CD4-positive, alpha-beta T cell treated with Interleukin-21 for 1 hour (primary cell): ENCODE data around the gene OR51S1.
"Not testable (repeated sequence)": the region's sequence is repeated elsewhere in the genome, so short reads cannot be mapped to it uniquely, and the experiment has no call there.

Source experiments
- DNase-seq: peaks from one replicate; pipeline ENCODE4 v3.0.0-alpha.2; 2020

The OR51S1 gene

GRCh38 chr11:4848908-4849532 is at the start of gene OR51S1:
OR51S1 (minus strand) TSS chr11:4849208; CDS start chr11:4849208, 0 bp downstream.
- DNase-seq: no peak

- DNase-seq: no peak
Measured at GRCh38 chr11:4891996-4892640, 43.1 kb upstream of the OR51S1 start.

- no peak for DNase-seq
Measured at GRCh38 chr11:4890279-4890678, 41.3 kb upstream of the OR51S1 start.

GRCh38 chr11:4887591-4887990 is 38.6 kb upstream of the OR51S1 start:
- no peak for DNase-seq

GRCh38 chr11:4886186-4886585 is 37.2 kb upstream of the OR51S1 start:
- no peak for DNase-seq

DNA sequence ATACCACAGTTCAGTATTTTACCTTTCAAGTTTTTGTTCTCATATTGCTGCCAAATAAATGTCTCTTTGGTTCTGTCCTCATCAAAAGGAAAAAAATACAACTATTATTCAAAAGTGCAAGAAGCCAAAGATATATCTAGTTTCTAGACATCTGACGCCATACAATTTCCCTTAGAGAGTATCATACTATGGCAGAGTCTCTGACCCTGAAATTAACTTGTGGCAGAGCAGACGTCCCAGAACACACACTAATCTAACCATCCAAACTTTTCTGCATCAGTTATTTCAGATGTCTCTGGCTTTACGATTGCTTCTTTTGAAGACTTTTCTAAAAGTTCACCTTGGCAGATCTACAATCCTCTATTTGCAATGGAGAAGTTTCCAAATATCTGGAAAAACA is 35.4 kb upstream of the OR51S1 start:
- no peak for DNase-seq

GRCh38 chr11:4882543-4882942 is 33.5 kb upstream of the OR51S1 start:
- no peak for DNase-seq

DNA sequence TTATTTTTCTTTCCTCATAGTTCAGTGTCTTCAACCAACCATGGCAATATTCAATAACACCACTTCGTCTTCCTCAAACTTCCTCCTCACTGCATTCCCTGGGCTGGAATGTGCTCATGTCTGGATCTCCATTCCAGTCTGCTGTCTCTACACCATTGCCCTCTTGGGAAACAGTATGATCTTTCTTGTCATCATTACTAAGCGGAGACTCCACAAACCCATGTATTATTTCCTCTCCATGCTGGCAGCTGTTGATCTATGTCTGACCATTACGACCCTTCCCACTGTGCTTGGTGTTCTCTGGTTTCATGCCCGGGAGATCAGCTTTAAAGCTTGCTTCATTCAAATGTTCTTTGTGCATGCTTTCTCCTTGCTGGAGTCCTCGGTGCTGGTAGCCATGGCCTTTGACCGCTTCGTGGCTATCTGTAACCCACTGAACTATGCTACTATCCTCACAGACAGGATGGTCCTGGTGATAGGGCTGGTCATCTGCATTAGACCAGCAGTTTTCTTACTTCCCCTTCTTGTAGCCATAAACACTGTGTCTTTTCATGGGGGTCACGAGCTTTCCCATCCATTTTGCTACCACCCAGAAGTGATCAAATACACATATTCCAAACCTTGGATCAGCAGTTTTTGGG is 33.0 kb upstream of the OR51S1 start, which contains the start of gene OR51T1:
Gene OR51T1, plus strand, starts transcription at position 41 of the 641 bp plus-strand sequence. Its CDS starts 0 bp downstream, at position 41.
- DNase-seq: no peak

DNA sequence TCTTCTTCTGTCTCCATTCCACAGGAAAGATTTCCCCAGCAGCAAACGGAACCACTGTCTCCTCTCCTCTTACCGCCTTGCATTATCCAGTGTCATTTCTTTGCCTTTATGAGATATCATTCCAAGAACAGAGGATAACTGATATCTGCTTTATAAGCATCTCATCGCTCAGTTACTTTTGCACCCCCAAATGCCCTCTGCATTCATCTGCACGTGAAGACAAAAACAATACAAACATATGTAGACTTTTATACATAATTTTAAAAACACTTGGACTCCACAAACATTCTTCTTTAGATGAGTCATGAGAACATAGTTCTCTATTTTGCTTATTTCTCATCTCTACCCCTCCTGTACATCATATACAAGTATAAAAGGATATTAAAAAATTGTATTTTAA is 32.2 kb upstream of the OR51S1 start:
- no peak for DNase-seq

- DNase-seq: no peak
Measured at GRCh38 chr11:4865855-4866254, 16.8 kb upstream of the OR51S1 start.

GRCh38 chr11:4863876-4864275 is 14.9 kb upstream of the OR51S1 start:
- no peak for DNase-seq

DNA sequence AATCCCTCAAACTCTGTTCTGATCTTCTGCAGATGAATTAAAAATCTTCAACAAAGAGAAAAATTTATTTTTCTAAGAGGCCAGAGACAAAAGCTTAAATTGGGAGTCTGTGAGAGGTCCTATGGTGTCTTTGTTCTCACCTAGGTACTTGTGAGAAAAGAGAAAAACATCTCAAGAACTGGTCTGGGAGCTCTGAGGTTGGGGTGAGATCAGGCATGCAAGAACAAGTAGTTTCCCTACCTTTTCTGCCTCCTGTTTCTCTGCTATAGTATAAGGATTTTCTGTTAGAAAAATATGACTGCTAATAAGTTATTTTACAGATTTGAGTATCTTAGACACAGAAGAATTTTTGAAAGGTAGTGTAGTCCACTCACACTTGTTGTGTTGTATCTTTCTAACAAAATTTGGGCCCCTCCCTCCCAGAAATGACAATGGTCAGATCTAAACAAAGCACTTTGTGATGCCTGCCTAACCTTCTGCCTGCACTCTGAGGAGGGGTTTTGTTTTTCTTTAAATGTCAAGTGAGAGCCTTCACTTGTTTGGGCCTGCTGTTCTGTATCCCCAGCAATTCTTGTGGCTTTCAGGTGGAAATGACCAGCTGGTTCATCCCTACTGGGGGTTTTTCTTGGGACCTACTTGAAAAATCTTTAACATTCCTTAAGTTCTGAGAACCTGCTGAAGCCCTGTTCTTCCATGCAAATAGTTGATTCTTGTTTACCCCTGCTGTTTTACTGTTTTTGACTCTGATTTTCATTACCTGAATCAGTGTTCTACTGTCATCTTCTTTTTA is 13.6 kb upstream of the OR51S1 start:
- DNase-seq: no peak

DNA sequence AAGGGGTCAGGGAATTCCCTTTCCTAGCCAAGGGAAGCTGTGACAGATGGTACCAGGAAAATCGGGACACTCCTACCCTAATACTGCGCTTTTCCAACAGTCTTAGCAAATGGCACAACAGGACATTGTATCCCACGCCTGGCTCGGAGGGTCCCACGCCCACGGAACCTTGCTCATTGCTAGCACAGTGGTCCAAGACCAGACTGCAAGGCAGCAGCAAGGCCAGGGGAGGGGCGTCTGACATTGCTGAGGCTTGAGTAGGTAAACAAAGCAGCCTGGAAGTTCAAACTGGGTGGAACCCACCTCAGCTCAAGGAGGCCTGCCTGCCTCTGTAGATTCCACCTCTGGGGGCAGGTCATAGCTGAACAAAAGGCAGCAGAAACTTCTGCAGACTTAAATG is 5.3 kb upstream of the OR51S1 start:
- DNase-seq: not testable (repeated sequence)

GRCh38 chr11:4851033-4851432 is 2.0 kb upstream of the OR51S1 start:
- DNase-seq: no peak

DNA sequence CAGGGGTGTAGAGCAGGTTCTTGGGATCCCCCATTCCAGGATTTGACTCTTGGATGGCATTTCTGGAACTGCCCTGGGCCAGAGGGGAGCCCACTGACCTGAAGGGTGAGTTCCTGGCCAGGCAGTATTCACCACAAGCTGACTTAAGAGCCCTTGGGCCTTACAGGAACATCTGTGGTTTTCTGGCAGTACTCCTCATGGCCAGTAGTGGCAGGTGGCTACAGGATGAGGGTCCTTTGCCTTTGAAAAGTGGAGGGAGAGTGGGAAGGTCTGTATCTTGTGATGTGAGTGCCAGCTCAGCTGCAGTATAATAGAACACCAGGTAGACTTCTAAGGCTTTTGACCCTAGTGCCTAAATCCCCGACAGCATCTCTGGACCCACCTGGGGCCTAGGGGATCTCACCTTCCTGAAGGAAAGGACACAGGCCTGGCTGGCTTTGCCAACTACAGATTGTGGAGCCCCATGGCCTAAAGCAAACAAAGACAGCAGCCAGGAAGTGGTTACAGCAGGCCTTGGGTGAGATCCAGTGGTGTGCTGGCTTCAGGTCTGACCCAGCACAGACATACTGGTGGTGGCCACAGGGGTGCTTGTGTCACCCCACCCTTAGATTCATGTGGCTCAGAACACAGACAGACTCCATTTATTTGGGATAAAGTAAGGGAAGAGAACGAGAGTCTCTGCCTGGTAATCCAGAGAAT is 9.0 kb downstream of the OR51S1 start:
- no peak for DNase-seq

GRCh38 chr11:4830909-4831308 is 18.1 kb downstream of the OR51S1 start:
- no peak for DNase-seq

DNA sequence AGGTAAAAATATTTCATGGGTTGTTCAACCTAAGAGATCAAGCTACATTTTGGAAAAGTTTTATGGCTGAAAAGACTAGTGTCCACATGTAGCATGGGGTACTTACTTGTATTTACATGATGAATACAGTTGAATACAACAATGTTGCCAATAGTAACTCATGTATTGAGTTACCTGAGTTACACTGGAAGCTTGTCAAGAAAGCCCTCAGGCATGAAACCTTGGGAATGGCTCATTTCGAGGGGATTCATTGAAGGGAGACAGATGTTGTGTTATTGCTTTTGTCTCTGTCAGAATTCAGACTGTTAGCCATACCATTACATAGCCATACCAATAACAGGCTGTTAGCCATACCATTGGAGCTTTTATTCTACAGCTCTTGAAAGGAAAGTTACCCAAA is 18.7 kb downstream of the OR51S1 start:
- DNase-seq: no peak

DNA sequence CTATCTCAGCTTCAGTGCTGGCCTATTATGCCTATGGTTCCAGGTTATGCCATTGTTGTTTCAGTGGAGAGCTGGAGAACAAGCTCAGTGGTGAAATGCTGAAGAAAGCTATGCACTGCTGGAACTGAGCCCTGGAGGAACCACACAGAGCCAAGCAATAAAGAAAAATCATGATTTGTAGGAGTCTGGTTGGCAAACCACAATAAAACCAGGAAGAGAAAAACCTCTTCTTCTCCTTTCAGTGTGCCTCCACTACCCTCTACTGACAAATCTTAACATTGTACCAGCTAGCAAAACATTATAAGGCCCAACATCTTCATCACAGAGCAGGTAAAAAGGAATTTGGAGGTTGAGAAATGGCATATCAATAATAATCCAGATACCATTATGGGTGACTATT is 22.6 kb downstream of the OR51S1 start:
- DNase-seq: no peak

DNA sequence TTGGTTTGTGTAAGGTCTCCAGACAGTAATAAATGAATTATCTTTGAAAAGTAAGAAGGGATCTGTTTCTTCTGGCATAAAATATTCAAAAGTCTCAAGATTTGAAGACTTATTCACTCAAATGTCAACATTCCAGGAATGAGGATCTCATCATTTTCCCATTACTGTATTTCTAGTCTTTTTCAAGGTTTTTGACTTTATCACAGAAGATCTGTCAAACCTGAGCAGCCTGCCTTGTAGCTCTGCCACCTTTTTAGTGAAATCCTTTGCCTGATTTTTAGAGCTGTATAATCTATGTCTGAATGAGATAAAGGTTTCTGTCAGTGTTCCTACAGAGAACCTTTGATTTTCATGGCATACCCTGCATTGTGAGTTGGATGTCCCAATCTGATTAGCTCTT is 23.9 kb downstream of the OR51S1 start:
- DNase-seq: no peak

DNA sequence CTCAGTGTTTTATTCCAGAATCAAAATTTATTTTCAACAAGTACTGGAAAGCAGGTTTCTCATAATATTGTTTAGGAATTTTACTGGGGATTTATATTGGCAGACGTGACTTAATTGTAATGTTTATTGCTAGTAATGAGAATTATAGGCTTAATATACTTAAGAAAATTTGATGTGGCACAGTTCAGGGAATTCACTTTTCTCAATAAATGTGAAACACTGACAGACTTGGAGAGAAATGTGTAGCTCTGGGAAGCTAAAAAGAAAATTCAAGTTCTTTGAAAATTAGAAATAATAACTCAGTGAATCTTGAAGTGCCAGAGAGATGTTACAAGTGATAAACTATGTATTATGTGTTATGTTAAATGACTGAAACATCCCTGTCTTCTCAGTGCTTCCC is 28.0 kb downstream of the OR51S1 start, which contains the start of gene OR51F2:
Gene OR51F2, plus strand, starts transcription at position 301 of the 400 bp plus-strand sequence. CDS start 101 bp downstream, outside the sequence.
- no peak for DNase-seq

DNA sequence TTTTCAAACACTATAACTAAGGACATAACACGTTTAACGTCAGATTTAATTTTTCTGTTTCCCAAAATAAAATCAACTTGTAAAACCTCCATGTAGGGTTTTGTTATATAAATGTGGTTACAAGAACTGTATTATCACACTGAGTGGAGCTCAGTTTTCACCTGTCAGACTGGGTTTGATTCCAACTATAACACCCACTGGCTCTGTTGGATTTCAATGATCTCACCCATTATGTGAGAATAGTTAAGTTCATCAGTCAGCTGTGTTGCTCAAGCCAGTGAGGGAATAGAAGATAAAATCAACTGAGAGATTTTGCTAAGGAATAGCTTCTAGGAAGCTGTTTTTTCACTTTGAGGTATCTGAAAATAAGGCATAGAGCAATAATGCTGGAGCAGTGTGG is 39.8 kb downstream of the OR51S1 start:
- DNase-seq: no peak

DNA sequence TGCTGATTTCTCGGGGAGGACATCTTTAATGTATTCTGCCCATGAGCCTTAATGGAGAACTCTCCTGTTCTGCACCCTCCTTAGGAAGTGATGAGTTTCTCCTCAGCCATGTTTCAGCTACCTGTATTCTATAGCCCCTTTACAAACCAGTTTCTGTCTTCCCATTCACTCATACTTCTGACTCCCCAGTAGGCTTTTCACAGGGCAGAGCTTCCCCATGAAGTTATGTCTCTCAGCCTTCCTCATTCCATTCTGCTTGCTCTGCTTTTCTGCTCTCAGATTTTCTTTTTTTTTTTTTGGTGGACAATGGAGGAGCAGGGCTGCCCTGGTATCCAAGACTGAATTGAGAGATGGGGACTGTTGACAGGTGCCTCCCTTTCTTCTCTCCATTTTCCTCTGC is 40.5 kb downstream of the OR51S1 start:
- no peak for DNase-seq

DNA sequence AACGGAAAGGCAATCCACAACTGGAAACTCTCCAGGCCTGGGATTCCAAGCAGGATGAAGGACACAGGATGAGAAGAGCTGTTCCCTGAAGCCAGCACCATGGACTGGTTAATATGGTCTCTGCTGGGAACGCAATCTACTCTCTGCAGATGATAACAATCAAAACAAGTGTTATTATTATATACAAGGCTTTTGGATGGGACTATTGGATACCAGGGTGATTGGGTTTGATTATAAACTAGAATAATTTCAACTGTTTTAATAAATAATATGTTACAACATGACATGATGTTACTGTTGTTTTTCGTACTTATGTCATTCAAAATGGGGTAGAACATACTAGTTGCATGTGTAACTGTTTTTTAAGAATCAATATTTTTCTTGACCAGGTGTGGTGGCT is 44.7 kb downstream of the OR51S1 start, which contains the start of gene OR52R1:
Gene OR52R1, minus strand, starts transcription at position 101 of the 400 bp plus-strand sequence. Its CDS starts 0 bp downstream, at position 101.
- DNase-seq: no peak
